Measurements from ENCODE around the gene PSKH1.

The PSKH1 gene

DNA sequence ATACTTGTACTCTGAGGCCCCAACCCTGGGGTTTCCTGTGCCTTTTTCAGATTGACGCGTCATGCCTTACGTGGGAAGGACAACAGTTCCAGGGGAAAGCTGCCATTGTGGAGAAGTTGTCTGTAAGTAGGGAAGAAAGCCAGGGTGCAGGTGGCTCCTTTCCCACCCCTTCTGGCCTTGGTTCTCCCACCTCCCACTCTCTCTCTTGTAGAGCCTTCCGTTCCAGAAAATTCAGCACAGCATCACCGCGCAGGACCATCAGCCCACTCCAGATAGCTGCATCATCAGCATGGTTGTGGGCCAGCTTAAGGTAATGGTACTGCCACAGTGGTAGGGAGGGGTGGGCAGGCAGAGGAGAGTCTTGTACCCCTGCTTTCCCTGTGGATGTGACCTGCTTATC lies 24.8 kb upstream of the PSKH1 start:
- no peak for DNase-seq

DNA sequence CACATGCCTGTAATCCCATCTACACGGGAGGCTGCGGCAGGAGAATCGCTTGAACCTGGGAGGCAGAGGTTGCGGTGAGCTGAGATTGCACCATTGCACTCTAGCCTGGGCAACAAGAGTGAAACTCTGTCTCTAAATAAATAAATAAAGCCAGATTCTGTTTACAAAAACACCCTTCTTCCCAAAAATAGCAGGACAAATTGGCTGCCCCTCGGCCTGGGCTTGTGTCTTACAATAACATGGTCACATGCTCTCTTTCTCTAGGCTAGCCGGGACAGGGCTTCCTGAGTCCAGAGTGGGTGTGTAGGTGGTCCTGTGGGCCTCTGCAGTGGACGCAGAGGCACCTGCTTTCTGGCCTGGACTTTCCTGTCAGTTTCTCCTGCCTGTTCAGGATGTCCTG lies 23.4 kb upstream of the PSKH1 start:
- DNase-seq = no peak

DNA sequence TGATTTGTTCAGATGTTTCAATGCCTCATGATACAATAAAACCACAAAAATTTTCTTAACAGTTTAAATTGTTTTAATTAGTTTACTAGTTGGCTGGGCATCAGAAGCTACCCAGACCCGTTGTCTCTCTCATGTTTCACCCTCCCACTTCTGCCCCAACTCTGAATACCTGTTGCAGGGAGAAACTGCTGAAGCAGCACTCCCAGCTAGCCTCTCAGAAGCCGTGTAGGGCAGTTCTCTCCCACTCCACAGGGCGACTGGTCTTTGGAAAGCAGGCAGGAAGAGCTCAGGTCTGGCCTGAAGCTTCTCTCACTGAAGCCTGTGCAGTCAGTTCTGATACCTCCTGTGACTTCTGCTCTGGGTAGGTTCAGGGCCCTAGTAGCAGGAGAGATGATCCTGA lies 21.8 kb upstream of the PSKH1 start:
- DNase-seq = no peak

GRCh38 chr16:67872131-67872630 lies 20.9 kb upstream of the PSKH1 start:
- DNase-seq = no peak

DNA sequence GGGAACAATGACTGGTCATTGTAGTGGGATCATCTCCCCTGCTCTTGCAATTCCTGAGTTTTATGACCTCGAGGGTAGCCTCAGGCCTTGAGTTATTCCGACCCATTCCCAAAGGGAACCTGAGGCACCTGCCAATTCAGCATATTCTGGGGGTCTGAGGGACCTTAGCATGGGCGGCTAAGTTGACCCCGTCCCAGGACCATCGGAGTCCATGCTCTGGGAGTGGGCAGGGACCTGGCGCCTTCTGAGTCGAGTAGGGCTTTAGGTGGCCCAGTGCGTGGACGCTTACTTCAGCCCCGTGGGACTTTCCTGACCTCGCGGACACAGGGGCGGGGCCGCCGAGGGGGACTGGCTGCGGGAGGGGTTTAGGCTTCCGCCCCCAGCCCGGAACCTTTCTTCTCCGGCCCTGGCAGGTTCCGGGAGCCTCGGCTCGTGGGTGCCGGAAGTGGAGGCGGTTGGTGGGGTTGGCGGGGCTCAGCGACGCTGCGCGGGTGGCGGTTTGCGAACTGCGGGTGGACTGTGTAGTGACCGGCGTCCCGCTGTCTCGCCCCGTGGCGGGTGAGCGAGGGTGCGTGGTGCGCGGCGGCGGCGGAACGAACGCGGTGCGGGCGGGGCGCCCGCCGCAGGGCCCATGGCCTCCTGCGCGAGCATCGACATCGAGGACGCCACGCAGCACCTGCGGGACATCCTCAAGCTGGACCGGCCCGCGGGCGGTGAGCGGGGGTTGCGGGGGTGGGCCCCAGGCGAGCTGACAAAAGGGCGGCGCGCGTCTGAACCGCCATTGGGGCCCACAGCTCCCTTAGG lies 20.2 kb upstream of the PSKH1 start, which contains the start of gene EDC4:
TSS of gene EDC4 (plus strand) at position 422 of the 804 bp plus-strand sequence. CDS start at position 632, 210 bp downstream.
- peak in 1 of 2 experiments; percentile 58 for DNase-seq

DNA sequence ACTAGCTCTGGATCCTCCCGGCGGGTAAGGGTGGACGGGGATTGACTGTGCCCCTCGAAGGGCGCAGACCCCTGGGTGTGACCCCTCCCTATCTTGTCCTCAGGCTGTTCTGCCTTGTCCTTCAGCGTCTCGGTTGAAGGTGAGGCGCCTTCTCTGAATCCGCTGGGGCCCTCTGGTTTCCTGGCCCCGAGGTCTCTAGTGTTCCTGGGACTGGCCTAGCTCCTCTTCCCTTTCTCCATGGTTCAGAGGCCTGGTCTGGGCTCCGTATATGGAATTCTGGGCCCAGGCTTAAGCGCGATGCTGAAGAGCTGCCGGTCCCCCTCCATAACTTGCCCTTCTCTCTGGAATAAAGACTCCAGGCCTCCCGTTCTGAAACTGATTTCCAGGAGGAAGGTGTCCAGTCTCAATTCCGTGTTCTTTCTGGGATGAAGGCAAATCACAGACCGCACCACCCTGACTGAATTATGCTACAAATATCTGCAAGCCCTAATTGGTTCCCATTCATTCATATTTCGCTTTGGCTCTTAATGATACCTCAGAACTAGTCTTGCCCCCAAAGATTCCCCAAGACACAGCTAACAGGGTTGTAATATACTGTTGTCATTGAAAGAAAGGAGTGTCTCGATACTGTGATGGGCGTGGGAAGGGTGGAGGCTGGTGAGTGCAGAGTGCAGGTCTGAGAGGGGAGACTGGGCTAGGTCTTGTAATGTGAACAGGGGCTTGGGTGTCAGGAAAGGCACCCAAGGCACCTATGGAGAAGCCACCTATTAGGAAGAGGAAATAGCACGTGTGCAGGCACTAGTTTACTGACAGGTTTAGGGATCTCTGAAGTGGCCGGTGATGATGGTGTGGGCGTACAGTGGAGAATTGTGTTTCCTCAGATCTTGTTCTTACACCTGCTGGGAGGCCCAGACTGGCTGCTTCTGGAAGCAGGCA lies 19.4 kb upstream of the PSKH1 start:
- DNase-seq = no peak

- no peak for DNase-seq
Observed at GRCh38 chr16:67874372-67874771, 18.7 kb upstream of the PSKH1 start.

DNA sequence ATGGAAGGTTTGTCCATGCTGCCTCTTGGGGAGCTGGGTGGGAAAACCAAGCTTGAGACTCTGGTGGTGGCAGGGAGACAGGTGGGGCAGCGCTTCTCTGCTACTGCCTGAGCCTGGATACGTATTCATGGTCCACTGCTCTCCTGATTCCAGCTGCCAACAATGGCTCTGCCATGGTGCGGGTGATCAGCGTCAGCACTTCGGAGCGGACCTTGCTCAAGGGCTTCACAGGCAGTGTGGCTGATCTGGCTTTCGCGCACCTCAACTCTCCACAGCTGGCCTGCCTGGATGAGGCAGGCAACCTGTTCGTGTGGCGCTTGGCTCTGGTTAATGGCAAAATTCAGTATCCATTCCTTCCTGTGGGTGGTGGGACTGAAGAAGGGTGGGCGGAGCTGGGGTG lies 16.0 kb upstream of the PSKH1 start:
- no peak for DNase-seq

DNA sequence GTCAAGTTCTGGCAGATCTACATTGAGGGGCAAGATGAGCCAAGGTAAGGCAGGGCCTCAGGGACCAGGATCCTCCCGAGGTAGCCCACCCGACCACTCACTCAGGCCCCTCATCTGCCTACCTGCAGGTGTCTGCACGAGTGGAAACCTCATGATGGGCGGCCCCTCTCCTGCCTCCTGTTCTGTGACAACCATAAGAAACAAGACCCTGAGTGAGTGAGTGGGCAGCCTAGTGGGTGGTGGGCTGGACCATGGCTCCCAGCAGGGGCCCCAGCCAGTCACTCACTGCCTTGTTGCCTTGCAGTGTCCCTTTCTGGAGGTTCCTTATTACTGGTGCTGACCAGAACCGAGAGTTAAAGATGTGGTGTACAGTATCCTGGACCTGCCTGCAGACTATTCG lies 14.8 kb upstream of the PSKH1 start:
- no peak for DNase-seq

DNA sequence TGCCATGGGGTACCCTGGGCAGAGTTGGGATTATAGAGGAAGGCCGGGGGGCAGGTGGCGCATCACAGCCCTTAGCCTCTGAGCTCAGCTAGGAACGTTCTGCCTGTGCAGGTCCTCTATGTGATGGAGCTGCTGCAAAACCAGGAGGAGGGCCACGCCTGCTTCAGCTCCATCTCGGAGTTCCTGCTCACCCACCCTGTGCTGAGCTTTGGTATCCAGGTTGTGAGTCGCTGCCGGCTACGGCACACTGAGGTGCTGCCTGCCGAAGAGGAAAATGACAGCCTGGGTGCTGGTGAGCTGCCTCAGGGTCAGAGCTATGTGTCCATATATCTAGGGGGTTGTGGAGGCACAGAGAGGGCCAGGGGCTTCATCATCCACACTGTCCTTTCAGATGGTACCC lies 14.2 kb upstream of the PSKH1 start:
- DNase-seq = no peak

DNA sequence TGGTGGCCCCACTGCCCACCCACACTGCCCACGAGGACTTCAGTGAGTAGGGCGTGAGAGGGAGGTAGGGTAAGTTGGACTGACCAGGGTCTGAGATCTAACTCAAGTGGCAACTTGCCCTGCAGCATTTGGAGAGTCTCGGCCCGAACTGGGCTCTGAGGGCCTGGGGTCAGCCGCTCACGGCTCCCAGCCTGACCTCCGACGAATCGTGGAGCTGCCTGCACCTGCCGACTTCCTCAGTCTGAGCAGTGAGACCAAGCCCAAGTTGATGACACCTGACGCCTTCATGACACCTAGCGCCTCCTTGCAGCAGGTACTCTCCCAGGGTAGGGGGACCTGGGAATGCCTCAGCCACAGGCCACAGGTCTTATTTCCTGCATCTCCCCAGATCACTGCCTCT lies 13.6 kb upstream of the PSKH1 start:
- no peak for DNase-seq

GRCh38 chr16:67879936-67880335 lies 13.1 kb upstream of the PSKH1 start:
- DNase-seq = no peak

DNA sequence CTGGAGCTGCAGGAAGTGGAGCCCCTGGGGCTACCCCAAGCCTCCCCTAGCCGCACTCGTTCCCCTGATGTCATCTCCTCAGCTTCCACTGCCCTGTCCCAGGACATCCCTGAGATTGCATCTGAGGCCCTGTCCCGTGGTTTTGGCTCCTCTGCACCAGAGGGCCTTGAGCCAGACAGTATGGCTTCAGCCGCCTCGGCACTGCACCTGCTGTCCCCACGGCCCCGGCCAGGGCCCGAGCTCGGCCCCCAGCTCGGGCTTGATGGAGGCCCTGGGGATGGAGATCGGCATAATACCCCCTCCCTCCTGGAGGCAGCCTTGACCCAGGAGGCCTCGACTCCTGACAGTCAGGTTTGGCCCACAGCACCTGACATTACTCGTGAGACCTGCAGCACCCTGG lies 12.5 kb upstream of the PSKH1 start:
- no peak for DNase-seq

GRCh38 chr16:67881621-67882161 lies 11.4 kb upstream of the PSKH1 start:
- no peak for DNase-seq

DNA sequence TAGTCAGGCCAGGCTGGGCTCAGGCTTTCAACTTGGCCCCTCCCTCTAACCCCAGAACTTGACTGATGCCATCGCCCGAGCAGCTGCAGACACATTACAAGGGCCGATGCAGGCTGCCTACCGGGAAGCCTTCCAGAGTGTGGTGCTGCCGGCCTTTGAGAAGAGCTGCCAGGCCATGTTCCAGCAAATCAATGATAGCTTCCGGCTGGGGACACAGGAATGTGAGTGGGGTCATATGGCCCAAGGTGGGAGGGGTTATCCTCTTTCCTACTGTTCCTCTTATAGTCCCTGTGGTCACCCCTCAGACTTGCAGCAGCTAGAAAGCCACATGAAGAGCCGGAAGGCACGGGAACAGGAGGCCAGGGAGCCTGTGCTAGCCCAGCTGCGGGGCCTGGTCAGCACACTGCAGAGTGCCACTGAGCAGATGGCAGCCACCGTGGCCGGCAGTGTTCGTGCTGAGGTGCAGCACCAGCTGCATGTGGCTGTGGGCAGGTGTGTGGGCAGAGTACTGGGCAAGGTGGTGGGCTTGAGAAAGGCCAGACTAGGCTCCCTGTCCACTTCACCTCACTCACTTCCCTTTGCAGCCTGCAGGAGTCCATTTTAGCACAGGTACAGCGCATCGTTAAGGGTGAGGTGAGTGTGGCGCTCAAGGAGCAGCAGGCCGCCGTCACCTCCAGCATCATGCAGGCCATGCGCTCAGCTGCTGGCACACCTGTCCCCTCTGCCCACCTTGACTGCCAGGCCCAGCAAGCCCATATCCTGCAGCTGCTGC lies 10.5 kb upstream of the PSKH1 start:
- no peak for DNase-seq

GRCh38 chr16:67883146-67883871 lies 9.7 kb upstream of the PSKH1 start:
- DNase-seq = no peak

GRCh38 chr16:67883872-67884261 lies 9.2 kb upstream of the PSKH1 start:
- DNase-seq = peak in 1 of 2 experiments; percentile 5

DNA sequence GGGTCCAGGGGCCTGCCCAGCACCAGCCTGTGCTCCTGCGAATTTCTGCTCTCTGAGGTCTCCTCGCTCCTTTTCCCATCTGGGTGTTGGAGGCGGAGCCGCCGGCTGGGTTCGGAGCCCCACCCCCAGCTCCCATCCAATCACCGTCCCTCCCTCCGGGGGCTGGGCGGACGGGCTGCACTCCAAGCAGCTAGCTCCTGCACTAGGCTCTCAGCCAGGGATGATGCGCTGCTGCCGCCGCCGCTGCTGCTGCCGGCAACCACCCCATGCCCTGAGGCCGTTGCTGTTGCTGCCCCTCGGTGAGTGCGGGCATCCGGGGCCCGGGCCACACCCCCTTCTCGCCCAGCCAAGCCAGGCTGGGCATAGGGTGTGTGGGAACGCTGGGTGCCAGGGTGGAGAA lies 8.4 kb upstream of the PSKH1 start, which contains the start of gene NRN1L:
TSS of gene NRN1L (plus strand) at position 202 of the 400 bp plus-strand sequence. CDS start at position 221, 19 bp downstream.
- DNase-seq = peak; percentile 40 to 81

DNA sequence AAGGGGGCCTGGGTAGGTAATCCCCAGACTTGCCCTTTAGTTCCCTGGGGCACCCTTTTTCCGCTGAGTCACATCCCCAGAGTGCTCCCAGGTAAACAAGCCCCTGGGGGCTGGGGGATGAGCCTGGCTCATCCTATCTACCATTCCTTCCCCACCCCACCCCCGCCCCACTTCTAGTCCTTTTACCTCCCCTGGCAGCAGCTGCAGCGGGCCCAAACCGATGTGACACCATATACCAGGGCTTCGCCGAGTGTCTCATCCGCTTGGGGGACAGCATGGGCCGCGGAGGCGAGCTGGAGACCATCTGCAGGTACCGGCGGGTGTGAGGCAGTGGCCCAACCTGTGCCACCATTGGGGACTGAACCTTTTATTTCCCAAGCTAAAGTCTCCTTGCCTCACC lies 7.5 kb upstream of the PSKH1 start:
- no peak for DNase-seq

DNA sequence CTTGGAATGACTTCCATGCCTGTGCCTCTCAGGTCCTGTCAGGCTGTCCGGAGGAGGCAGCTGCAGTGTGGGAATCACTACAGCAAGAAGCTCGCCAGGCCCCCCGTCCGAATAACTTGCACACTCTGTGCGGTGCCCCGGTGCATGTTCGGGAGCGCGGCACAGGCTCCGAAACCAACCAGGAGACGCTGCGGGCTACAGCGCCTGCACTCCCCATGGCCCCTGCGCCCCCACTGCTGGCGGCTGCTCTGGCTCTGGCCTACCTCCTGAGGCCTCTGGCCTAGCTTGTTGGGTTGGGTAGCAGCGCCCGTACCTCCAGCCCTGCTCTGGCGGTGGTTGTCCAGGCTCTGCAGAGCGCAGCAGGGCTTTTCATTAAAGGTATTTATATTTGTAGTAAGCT lies 7.1 kb upstream of the PSKH1 start:
- DNase-seq = no peak

GRCh38 chr16:67886387-67886786 lies 6.7 kb upstream of the PSKH1 start:
- DNase-seq = no peak

GRCh38 chr16:67888331-67888730 lies 4.7 kb upstream of the PSKH1 start:
- no peak for DNase-seq

Data from NCI-H446 (cell line).